ENCODE data around the gene ECEL1. TPM values are rescaled to one million over a fixed set of nuclear protein-coding genes. Genes with fewer than 3 reads are reported as not detected.

Gene ECEL1
- total RNA-seq, 2 donors from 2014 or later, result 1.6 to 4.6 TPM

DNA sequence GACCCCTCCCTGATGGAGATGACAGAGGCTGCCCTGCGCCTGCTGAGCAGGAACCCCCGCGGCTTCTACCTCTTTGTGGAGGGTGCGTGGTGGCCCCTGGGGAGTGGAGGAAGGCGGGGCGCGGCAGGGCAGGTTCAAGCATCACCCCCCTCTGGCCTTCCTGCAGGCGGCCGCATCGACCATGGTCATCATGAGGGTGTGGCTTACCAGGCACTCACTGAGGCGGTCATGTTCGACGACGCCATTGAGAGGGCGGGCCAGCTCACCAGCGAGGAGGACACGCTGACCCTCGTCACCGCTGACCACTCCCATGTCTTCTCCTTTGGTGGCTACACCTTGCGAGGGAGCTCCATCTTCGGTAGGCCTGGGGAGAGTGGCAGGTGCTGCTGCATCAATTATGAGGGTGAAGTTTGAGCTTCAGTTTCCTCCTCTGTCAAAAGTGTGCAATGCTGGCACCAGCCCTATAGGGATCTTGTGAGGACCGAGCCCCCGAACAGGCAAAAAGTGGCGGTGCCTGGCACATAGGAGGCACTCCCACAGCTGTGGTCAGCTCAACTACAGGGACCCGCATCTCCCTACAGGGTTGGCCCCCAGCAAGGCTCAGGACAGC, 29.5 kb downstream of the ECEL1 start:
- H3K36me3 ChIP-seq (ENCODE audit: control insufficient read depth, insufficient read depth, low read length), result no peaks in the 10 kb centered on the region
- H3K4me3 ChIP-seq (ENCODE audit: low read length), result no peak overlapping the region
- no peaks in the 10 kb centered on the region for H3K9me3 Mint-ChIP-seq
- H3K9ac ChIP-seq (ENCODE audit: extremely low read depth, low read length, poor library complexity, severe bottlenecking), result no peak overlapping the region
- TF ChIP-seq, protein P1, sequence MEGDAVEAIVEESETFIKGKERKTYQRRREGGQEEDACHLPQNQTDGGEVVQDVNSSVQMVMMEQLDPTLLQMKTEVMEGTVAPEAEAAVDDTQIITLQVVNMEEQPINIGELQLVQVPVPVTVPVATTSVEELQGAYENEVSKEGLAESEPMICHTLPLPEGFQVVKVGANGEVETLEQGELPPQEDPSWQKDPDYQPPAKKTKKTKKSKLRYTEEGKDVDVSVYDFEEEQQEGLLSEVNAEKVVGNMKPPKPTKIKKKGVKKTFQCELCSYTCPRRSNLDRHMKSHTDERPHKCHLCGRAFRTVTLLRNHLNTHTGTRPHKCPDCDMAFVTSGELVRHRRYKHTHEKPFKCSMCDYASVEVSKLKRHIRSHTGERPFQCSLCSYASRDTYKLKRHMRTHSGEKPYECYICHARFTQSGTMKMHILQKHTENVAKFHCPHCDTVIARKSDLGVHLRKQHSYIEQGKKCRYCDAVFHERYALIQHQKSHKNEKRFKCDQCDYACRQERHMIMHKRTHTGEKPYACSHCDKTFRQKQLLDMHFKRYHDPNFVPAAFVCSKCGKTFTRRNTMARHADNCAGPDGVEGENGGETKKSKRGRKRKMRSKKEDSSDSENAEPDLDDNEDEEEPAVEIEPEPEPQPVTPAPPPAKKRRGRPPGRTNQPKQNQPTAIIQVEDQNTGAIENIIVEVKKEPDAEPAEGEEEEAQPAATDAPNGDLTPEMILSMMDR (conservative IDR thresholded peaks at IDR 0.05), result no peak
- H3K27me3 Mint-ChIP-seq (ENCODE audit: insufficient read depth), result peaks cover 14% of the 10 kb centered on the region
- H3K27ac Mint-ChIP-seq, result no peak overlapping the region
- no peaks in the 10 kb centered on the region for H3K27me3 ChIP-seq (ENCODE audit: control insufficient read depth, insufficient read depth, low read length, poor library complexity, severe bottlenecking)
- no peak overlapping the region for H3K4me3 Mint-ChIP-seq
- no peaks in the 10 kb centered on the region for H3K9me3 ChIP-seq (ENCODE audit: control insufficient read depth, low read length)
- H3K4me1 Mint-ChIP-seq, result peaks cover 1% of the 10 kb centered on the region
- DNase-seq, result peak; percentile 25
- H3K4me1 ChIP-seq (ENCODE audit: control insufficient read depth, insufficient read depth, low read length), result no peaks in the 10 kb centered on the region
- WGBS, 2 experiments (ENCODE audit: insufficient coverage in 1 of 2, insufficient read length in 1 of 2), result 93 to 96% methylated on average over 20 to 25 of the region's 25 CpGs
- H3K36me3 Mint-ChIP-seq (ENCODE audit: low read depth), result no peaks in the 10 kb centered on the region
- H3K27ac ChIP-seq (ENCODE audit: low read depth, low read length), result no peak overlapping the region

DNA sequence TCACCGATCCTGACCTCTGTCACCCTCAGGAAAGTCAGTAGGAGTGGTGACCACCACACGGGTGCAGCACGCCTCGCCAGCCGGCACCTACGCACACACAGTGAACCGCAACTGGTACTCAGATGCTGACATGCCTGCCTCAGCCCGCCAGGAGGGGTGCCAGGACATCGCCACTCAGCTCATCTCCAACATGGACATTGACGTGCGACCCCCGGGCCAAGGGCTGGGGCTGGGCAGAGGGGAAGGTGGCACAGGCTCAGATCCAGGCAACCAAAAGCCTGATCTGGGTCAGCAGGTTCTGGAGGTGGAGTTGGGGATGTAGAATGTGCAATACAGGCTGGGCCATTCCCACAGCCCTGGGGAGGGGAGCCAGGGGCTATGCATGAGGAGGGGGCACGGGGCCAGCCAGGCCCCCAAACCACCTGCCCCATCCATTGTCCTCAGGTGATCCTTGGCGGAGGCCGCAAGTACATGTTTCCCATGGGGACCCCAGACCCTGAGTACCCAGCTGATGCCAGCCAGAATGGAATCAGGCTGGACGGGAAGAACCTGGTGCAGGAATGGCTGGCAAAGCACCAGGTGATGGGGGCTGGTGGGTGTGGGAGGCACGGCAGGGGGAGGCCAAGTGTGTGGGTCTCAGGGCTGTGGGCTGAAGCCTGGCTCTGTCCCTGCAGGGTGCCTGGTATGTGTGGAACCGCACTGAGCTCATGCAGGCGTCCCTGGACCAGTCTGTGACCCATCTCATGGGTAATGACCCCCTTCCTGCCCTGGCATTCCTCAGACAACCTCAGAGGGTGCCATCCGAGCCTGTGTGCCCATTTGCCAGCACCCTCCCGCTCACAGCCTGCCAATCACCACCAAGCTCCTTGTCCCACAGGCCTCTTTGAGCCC, 30.3 kb downstream of the ECEL1 start:
- no peak overlapping the region for H3K27ac Mint-ChIP-seq
- TF ChIP-seq, protein P1 (conservative IDR thresholded peaks at IDR 0.05), result no peak

DNA sequence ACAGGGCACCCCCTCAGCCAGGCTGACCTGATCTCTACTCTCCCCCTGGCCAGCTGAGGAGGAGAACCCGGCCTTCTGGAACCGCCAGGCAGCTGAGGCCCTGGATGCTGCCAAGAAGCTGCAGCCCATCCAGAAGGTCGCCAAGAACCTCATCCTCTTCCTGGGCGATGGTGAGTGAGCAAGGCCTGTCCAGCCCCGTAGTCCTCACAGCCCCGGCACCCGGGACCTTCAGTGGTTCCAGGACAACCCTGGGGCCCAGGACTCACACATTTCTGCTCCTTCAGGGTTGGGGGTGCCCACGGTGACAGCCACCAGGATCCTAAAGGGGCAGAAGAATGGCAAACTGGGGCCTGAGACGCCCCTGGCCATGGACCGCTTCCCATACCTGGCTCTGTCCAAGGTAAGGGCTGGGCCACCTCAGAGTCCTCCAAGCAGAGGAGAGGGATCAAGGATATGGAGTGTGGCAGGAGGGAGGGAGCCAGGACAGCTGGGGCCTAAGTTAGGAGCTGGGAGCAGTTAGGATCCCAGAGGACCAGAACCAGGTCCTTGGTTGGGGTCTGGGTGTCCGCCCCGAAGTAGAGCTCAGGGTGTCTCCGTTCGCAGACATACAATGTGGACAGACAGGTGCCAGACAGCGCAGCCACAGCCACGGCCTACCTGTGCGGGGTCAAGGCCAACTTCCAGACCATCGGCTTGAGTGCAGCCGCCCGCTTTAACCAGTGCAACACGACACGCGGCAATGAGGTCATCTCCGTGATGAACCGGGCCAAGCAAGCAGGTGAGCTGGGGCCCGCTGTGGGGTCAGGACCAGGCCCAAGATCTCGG, 31.1 kb downstream of the ECEL1 start:
- no peak overlapping the region for H3K27ac ChIP-seq (ENCODE audit: low read depth, low read length)
- Mint-ChIP-seq H3K9me3 (no peaks in the 10 kb centered on the region), H3K27me3 (ENCODE audit: insufficient read depth) (peaks cover 15% of the 10 kb centered on the region), H3K27ac (no peak overlapping the region), H3K36me3 (ENCODE audit: low read depth) (no peaks in the 10 kb centered on the region), H3K4me1 (peaks cover 1% of the 10 kb centered on the region), H3K4me3 (no peak overlapping the region)
- H3K36me3 ChIP-seq (ENCODE audit: control insufficient read depth, insufficient read depth, low read length), result no peaks in the 10 kb centered on the region
- no peak for DNase-seq
- no peaks in the 10 kb centered on the region for H3K27me3 ChIP-seq (ENCODE audit: control insufficient read depth, insufficient read depth, low read length, poor library complexity, severe bottlenecking)
- TF ChIP-seq, protein P1 (conservative IDR thresholded peaks at IDR 0.05), result no peak
- H3K4me3 ChIP-seq (ENCODE audit: low read length), result no peak overlapping the region
- no peaks in the 10 kb centered on the region for H3K9me3 ChIP-seq (ENCODE audit: control insufficient read depth, low read length)
- H3K4me1 ChIP-seq (ENCODE audit: control insufficient read depth, insufficient read depth, low read length), result no peaks in the 10 kb centered on the region
- H3K9ac ChIP-seq (ENCODE audit: extremely low read depth, low read length, poor library complexity, severe bottlenecking), result no peak overlapping the region
- 91 to 94% methylated on average over 24 to 27 of the region's 27 CpGs for WGBS, 2 experiments (ENCODE audit: insufficient coverage in 1 of 2, insufficient read length in 1 of 2)

More for the DNA sequence above, 30.3 kb downstream of the ECEL1 start:
- Histone ChIP-seq H3K9me3 (ENCODE audit: control insufficient read depth, low read length) (no peaks in the 10 kb centered on the region), H3K9ac (ENCODE audit: extremely low read depth, low read length, poor library complexity, severe bottlenecking) (no peak overlapping the region), H3K27me3 (ENCODE audit: control insufficient read depth, insufficient read depth, low read length, poor library complexity, severe bottlenecking) (no peaks in the 10 kb centered on the region), H3K36me3 (ENCODE audit: control insufficient read depth, insufficient read depth, low read length) (no peaks in the 10 kb centered on the region), H3K4me3 (ENCODE audit: low read length) (no peak overlapping the region), H3K4me1 (ENCODE audit: control insufficient read depth, insufficient read depth, low read length) (no peaks in the 10 kb centered on the region), H3K27ac (ENCODE audit: low read depth, low read length) (no peak overlapping the region)
- H3K9me3 Mint-ChIP-seq, result no peaks in the 10 kb centered on the region
- WGBS, 2 experiments (ENCODE audit: insufficient coverage in 1 of 2, insufficient read length in 1 of 2), result 91 to 95% methylated on average over 15 to 21 of the region's 21 CpGs
- peaks cover 1% of the 10 kb centered on the region for H3K4me1 Mint-ChIP-seq
- H3K27me3 Mint-ChIP-seq (ENCODE audit: insufficient read depth), result peaks cover 15% of the 10 kb centered on the region
- H3K36me3 Mint-ChIP-seq (ENCODE audit: low read depth), result no peaks in the 10 kb centered on the region
- peak; percentile 28 for DNase-seq
- H3K4me3 Mint-ChIP-seq, result no peak overlapping the region
